ENCODE results near the gene SARDH. TPM values are rescaled to one million over a fixed set of nuclear protein-coding genes. Genes with fewer than 3 reads are reported as not detected.

The SARDH gene
- total and polyA plus RNA-seq, 2 donors (not counting 1 experiment from before 2014, with no cell fraction given): 0.03 to 0.07 TPM

DNA sequence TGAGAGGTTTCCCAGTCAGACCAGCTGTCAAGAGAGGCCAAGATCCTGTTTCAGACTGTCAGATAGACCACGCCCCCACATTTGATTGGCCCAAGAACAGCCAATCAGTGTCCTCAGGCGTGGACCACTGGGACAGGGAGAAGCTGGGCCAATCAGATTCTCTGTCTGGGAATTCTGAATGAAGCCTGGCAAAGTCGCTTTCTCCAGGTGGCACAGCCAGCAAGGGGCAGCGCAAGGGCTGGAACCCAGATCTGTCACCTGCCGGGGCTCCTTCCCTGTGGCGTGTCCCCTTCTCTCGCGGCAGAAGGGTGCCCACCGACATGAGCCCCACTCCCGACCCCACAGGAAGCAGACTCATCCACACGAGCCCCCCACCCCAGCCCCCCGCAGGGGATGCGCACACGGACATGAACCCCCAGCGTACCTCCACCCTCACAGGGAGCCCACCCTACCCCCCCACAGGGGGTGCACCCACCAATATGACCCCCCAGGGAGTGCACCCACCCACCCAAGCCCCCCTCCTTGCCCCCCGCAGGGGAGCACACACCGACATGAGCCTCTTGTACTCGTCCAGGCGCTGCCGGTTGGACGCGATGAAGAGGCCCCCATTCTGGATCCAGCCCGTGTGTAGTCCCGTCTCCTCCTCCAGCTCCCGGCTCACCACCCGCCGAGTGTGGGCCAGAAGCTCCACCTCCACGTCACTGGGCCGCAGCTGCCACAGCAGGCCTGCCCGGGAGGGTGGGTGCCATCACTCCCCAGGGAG, 6.1 kb downstream of the SARDH start:
- no peak overlapping the region for H3K4me3 Mint-ChIP-seq
- POLR2A ChIA-PET: no interaction called here
- CTCF ChIA-PET: interaction anchor here (4.7 kb wide), 1 partner anchor 11 kb away, joined by 17 read pairs; no protein-coding TSS in a partner anchor
- peaks cover 31% of the 10 kb centered on the region for H3K4me1 Mint-ChIP-seq
- no peak overlapping the region for H3K27ac Mint-ChIP-seq
- peaks cover 17 to 20% of the 10 kb centered on the region in 2 donors for H3K4me1 ChIP-seq (ENCODE audit: control insufficient read depth in 2 of 2, insufficient read depth in 2 of 2, low read length in 2 of 2)
- H3K9me3 Mint-ChIP-seq (ENCODE audit: insufficient read depth): no peaks in the 10 kb centered on the region
- H3K27me3 ChIP-seq (replicated peaks in 1 of 4; ENCODE audit: control extremely low read depth in 1 of 4, control insufficient read depth in 3 of 4, insufficient read depth in 4 of 4, low read length in 3 of 4): peaks cover 0 to 12% (median under 1%) of the 10 kb centered on the region in 4 experiments
- H3K27ac ChIP-seq (ENCODE audit: low read length in 2 of 2): no peak overlapping the region
- ATAC-seq (ENCODE audit: low read depth): no peak
- no peak for DNase-seq
- H3K4me3 ChIP-seq (ENCODE audit: control extremely low read depth in 1 of 5, extremely low read depth in 1 of 5, insufficient read depth in 1 of 5, low read depth in 2 of 5, low read length in 4 of 5): no peak overlapping the region
- H3K9ac ChIP-seq (ENCODE audit: low read length): no peak overlapping the region
- H3K36me3 ChIP-seq (replicated peaks in 1 of 2; ENCODE audit: control extremely low read depth in 1 of 2, control insufficient read depth in 1 of 2, extremely low read depth in 1 of 2, insufficient read depth in 2 of 2, low read length in 1 of 2): no peaks in the 10 kb centered on the region
- WGBS (ENCODE audit: insufficient coverage): 91% methylated on average over 20 of the region's 30 CpGs
- H3K9me3 ChIP-seq (ENCODE audit: control extremely low read depth in 1 of 3, control insufficient read depth in 2 of 3, insufficient read depth in 1 of 3, low read length in 2 of 3): no peaks in the 10 kb centered on the region
- TF ChIP-seq EZH2 (IDR thresholded peaks at IDR 0.05; ENCODE audit: borderline replicate concordance, insufficient read depth, low read depth, low read length, poor library complexity, severe bottlenecking): no peak
- intact Hi-C loops (cut with micrococcal nuclease): no loop called here
- no peaks in the 10 kb centered on the region for H4K20me1 ChIP-seq (ENCODE audit: control insufficient read depth, insufficient read depth, low read length, poor library complexity, severe bottlenecking)
- no peak overlapping the region for H2AFZ ChIP-seq (ENCODE audit: insufficient read depth, low read depth, low read length, poor library complexity, severe bottlenecking)
- no peaks in the 10 kb centered on the region for H3K79me2 ChIP-seq (ENCODE audit: control insufficient read depth, insufficient read depth, low read length)
- H3K4me2 ChIP-seq (replicated peaks; ENCODE audit: low read depth, low read length, poor library complexity, severe bottlenecking): no peak overlapping the region
- peaks cover 12% of the 10 kb centered on the region for H3K27me3 Mint-ChIP-seq

GRCh38 chr9:133730994-133731715, 7.0 kb downstream of the SARDH start:
- Histone ChIP-seq H3K4me1 (ENCODE audit: control insufficient read depth in 2 of 2, insufficient read depth in 2 of 2, low read length in 2 of 2) (peaks cover 17 to 20% of the 10 kb centered on the region in 2 donors), H3K9ac (ENCODE audit: low read length) (no peak overlapping the region), H3K36me3 (replicated peaks in 1 of 2; ENCODE audit: control extremely low read depth in 1 of 2, control insufficient read depth in 1 of 2, extremely low read depth in 1 of 2, insufficient read depth in 2 of 2, low read length in 1 of 2) (no peaks in the 10 kb centered on the region), H3K27me3 (replicated peaks in 1 of 4; ENCODE audit: control extremely low read depth in 1 of 4, control insufficient read depth in 3 of 4, insufficient read depth in 4 of 4, low read length in 3 of 4) (peaks cover 0 to 19% (median 4%) of the 10 kb centered on the region in 4 experiments), H3K9me3 (ENCODE audit: control extremely low read depth in 1 of 3, control insufficient read depth in 2 of 3, insufficient read depth in 1 of 3, low read length in 2 of 3) (no peaks in the 10 kb centered on the region), H4K20me1 (ENCODE audit: control insufficient read depth, insufficient read depth, low read length, poor library complexity, severe bottlenecking) (no peaks in the 10 kb centered on the region), H3K79me2 (ENCODE audit: control insufficient read depth, insufficient read depth, low read length) (no peaks in the 10 kb centered on the region), H2AFZ (ENCODE audit: insufficient read depth, low read depth, low read length, poor library complexity, severe bottlenecking) (no peak overlapping the region), H3K27ac (ENCODE audit: low read length in 2 of 2) (no peak overlapping the region), H3K4me2 (replicated peaks; ENCODE audit: low read depth, low read length, poor library complexity, severe bottlenecking) (no peak overlapping the region), H3K4me3 (ENCODE audit: control extremely low read depth in 1 of 5, extremely low read depth in 1 of 5, insufficient read depth in 1 of 5, low read depth in 2 of 5, low read length in 4 of 5) (no peak overlapping the region)
- TF ChIP-seq, protein P1, sequence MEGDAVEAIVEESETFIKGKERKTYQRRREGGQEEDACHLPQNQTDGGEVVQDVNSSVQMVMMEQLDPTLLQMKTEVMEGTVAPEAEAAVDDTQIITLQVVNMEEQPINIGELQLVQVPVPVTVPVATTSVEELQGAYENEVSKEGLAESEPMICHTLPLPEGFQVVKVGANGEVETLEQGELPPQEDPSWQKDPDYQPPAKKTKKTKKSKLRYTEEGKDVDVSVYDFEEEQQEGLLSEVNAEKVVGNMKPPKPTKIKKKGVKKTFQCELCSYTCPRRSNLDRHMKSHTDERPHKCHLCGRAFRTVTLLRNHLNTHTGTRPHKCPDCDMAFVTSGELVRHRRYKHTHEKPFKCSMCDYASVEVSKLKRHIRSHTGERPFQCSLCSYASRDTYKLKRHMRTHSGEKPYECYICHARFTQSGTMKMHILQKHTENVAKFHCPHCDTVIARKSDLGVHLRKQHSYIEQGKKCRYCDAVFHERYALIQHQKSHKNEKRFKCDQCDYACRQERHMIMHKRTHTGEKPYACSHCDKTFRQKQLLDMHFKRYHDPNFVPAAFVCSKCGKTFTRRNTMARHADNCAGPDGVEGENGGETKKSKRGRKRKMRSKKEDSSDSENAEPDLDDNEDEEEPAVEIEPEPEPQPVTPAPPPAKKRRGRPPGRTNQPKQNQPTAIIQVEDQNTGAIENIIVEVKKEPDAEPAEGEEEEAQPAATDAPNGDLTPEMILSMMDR (IDR thresholded peaks at IDR 0.05): no peak
- no peak for TF ChIP-seq EZH2 (IDR thresholded peaks at IDR 0.05; ENCODE audit: borderline replicate concordance, insufficient read depth, low read depth, low read length, poor library complexity, severe bottlenecking)
- POLR2A ChIA-PET: no interaction called here
- CTCF ChIA-PET: interaction anchor here (0.8 to 4.7 kb wide), 2 partner anchors 12 to 30 kb away, joined by 3 to 17 read pairs; no protein-coding TSS in a partner anchor
- peaks cover 32% of the 10 kb centered on the region for H3K4me1 Mint-ChIP-seq
- DNase-seq (no peak), ATAC-seq (ENCODE audit: low read depth) (no peak)
- no peaks in the 10 kb centered on the region for H3K9me3 Mint-ChIP-seq (ENCODE audit: insufficient read depth)
- no peak overlapping the region for H3K27ac Mint-ChIP-seq
- H3K4me3 Mint-ChIP-seq: no peak overlapping the region
- 94% methylated on average over 26 of the region's 27 CpGs for WGBS (ENCODE audit: insufficient coverage)
- intact Hi-C loops (cut with micrococcal nuclease): no loop called here
- H3K27me3 Mint-ChIP-seq: peaks cover 19% of the 10 kb centered on the region
